PFSK-1 (cell line): ENCODE results near the gene FAM186B.

Experiments
- FOXP2 ChIP-seq: optimal IDR thresholded peaks from 2 replicates; pipeline ENCODE3; 2011; ENCODE audit warnings: borderline replicate concordance, control low read depth, inconsistent platforms; ENCODE audit not compliant: insufficient read depth; ENCODE audit errors: extremely low read length, extremely low read depth
- POLR2AphosphoS5 ChIP-seq: IDR thresholded peaks from 2 replicates; pipeline ENCODE4 v1.6.1; 2012; ENCODE audit warnings: low read depth, mild to moderate bottlenecking, control low read depth, low read length, moderate library complexity
- SIN3A ChIP-seq: IDR thresholded peaks from 2 replicates; pipeline ENCODE4 v1.6.1; 2012; ENCODE audit warnings: mild to moderate bottlenecking, low read length, moderate library complexity, borderline replicate concordance; ENCODE audit not compliant: insufficient read depth
- TAF1 ChIP-seq: IDR thresholded peaks from 2 replicates; pipeline ENCODE4 v1.6.1; 2012; ENCODE audit warnings: low read length, control low read depth, borderline replicate concordance; ENCODE audit not compliant: insufficient read depth
- TF ChIP-seq, protein P1 (sequence below), 2 experiments: IDR thresholded peaks; 2 replicates each; pipeline versions ENCODE4 v1.6.1 to v1.8.0; 2011 to 2012; ENCODE audit warnings: low read depth in 2 of 2, low read length in 2 of 2, control low read depth in 1 of 2, inconsistent platforms in 1 of 2, mild to moderate bottlenecking in 1 of 2, moderate library complexity in 1 of 2; ENCODE audit not compliant: insufficient read depth in 1 of 2

FAM186B gene

DNA sequence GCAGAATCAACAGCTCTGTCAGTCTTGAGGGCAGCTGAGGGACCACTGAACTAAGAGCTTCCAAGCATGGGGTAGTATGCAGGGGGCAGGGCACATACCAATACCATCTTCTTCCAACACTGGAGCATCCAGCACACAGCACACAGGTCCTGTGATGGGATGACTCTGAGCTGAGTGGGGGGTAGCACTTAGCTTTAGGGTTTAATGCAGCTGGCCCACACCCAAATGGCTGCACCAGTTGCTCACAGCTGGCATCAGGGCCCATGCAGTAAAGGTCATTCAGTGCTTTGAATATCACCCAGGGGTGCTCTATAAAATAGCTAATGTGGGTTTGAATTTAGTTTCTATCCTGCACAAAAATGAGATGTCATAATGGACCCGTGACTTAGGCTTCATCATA is 1.7 kb downstream of the FAM186B start:
- no peak for TF ChIP-seq POLR2AphosphoS5
- no peak for TF ChIP-seq SIN3A
- TF ChIP-seq TAF1, result no peak
- TF ChIP-seq FOXP2, result no peak
- TF ChIP-seq, protein P1, sequence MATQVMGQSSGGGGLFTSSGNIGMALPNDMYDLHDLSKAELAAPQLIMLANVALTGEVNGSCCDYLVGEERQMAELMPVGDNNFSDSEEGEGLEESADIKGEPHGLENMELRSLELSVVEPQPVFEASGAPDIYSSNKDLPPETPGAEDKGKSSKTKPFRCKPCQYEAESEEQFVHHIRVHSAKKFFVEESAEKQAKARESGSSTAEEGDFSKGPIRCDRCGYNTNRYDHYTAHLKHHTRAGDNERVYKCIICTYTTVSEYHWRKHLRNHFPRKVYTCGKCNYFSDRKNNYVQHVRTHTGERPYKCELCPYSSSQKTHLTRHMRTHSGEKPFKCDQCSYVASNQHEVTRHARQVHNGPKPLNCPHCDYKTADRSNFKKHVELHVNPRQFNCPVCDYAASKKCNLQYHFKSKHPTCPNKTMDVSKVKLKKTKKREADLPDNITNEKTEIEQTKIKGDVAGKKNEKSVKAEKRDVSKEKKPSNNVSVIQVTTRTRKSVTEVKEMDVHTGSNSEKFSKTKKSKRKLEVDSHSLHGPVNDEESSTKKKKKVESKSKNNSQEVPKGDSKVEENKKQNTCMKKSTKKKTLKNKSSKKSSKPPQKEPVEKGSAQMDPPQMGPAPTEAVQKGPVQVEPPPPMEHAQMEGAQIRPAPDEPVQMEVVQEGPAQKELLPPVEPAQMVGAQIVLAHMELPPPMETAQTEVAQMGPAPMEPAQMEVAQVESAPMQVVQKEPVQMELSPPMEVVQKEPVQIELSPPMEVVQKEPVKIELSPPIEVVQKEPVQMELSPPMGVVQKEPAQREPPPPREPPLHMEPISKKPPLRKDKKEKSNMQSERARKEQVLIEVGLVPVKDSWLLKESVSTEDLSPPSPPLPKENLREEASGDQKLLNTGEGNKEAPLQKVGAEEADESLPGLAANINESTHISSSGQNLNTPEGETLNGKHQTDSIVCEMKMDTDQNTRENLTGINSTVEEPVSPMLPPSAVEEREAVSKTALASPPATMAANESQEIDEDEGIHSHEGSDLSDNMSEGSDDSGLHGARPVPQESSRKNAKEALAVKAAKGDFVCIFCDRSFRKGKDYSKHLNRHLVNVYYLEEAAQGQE (IDR thresholded peaks at IDR 0.05; ENCODE audit: insufficient read depth in 1 of 2, low read depth in 2 of 2, low read length in 2 of 2), result no peak

DNA sequence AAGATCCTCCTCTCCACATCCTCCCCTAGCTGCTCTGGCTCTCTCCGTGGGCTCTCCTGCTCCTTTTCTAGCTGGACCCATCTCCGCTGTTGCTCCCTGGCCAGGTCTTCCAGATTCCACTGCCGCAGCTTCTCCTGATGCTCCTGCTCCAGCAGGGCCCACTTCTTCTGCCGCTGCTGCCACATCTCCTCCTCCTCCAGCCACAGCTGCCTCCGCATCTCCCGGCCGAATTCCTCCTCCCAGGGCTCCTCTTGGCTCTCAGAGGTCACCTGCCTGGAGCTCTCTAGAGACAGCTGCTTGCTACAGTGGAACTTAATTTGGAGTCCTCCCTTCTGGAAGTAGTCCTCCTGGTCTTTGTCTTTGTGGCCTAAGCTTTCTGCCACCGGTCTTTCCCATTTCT is 5.5 kb downstream of the FAM186B start:
- TF ChIP-seq SIN3A, result no peak
- TF ChIP-seq POLR2AphosphoS5, result no peak
- TF ChIP-seq FOXP2, result no peak
- TF ChIP-seq, protein P1 (IDR thresholded peaks at IDR 0.05; ENCODE audit: insufficient read depth in 1 of 2, low read depth in 2 of 2, low read length in 2 of 2), result no peak
- TF ChIP-seq TAF1, result no peak

GRCh38 chr12:49598527-49598926 is 6.9 kb downstream of the FAM186B start:
- TF ChIP-seq SIN3A, result no peak
- TF ChIP-seq TAF1, result no peak
- TF ChIP-seq, protein P1 (IDR thresholded peaks at IDR 0.05; ENCODE audit: insufficient read depth in 1 of 2, low read depth in 2 of 2, low read length in 2 of 2), result no peak
- no peak for TF ChIP-seq POLR2AphosphoS5

DNA sequence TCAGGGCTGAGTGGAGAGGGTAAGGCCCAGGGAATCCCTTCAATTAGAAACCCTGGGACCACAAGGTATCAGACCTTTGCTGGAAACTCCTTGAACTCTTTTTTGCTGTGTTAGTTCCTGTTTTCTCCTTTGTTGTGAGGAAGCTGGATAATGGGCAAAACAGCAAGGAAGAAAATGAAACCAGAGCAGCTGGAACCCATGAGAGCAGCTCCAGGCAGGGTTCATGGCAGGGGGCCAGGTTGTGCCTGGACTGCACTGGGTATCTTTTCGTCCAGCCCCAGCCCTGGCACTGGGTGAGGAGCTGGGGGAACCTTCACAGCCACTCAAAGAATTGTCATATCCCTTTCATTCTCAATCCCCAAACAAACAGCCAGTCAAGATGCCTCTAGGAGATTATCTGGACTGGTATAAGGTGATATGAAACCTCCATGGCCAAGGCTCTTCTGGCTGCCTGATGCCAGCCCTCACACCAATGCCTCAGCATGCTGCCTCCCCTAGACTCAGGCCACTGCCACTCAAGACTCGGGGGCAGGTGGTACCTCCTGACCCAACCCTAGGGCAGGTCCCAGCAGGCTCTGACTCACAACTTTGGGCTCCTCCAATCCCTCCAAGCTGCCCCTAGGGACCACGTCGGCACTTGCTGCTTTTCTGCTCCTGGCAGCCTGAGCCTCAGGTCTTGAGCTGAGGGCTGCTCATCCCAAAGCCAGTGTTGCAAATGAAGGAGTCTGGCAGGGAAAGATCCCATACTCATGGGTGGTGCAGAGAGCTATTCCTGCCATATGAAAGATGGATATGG is 16.5 kb downstream of the FAM186B start:
- no peak for TF ChIP-seq FOXP2
- TF ChIP-seq POLR2AphosphoS5, result no peak
- no peak for TF ChIP-seq TAF1
- no peak for TF ChIP-seq SIN3A
- TF ChIP-seq, protein P1 (IDR thresholded peaks at IDR 0.05; ENCODE audit: insufficient read depth in 1 of 2, low read depth in 2 of 2, low read length in 2 of 2), result no peak
